ENCODE results near the gene STYXL2.

DNA sequence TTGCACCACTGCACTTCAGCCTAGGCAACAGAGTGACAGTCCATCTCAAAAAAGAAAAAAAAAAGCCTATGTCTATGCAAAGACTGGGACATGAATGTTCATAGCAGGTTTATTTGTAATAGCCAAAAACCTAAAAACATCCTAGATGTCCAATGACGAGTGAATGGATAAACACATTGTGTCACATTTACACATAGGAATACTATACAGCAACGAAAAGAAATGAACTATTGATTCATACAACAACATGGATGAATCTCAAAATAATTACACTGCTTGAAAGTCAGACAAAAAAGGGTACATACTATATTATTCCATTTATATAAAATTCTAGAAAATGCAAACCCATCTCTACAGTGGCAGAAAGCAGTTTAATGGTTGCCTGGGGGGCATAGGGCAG, 7.9 kb downstream of the STYXL2 start:
- TF ChIP-seq POLR2A (IDR thresholded peaks at IDR 0.05; ENCODE audit: low read length) (no peak), GATA1 (IDR thresholded peaks at IDR 0.05; ENCODE audit: low read depth, low read length) (no peak)

Measured in erythroblast (primary cell).